Activated CD8-positive, alpha-beta T cell treated with anti-CD3 and anti-CD28 coated beads for 36 hours (primary cell): ENCODE data around the gene ZNFX1. TPM values are rescaled to one million over a fixed set of nuclear protein-coding genes. Genes with fewer than 3 reads are reported as not detected.
"Not testable (repeated sequence)": the region's sequence is repeated elsewhere in the genome, so short reads cannot be mapped to it uniquely, and the experiment has no call there.

ENCODE experiments used
- ATAC-seq: fragments of 200-7000 bp; cut with Tn5 transposase; one replicate; pipeline ENCODE4 v1.10.0; 2021; ENCODE audit warnings: mild to moderate bottlenecking, moderate library complexity
- CTCF ChIA-PET: fragments of 350-600 bp; sonication (Branson Sonifier 250); formaldehyde crosslinking; loops from one replicate; lab custom pipeline; 2021; ENCODE audit warnings: antibody characterized with exemption; lab: Charles Lee
- POLR2A ChIA-PET: fragments of 350-600 bp; sonication (Branson Sonifier 250); formaldehyde crosslinking; loops from one replicate; lab custom pipeline; 2021; ENCODE audit warnings: antibody characterized with exemption; lab: Charles Lee
- DNase-seq: peaks from one replicate; pipeline ENCODE4 v3.0.0-alpha.2; 2020
- H3K27ac Mint-ChIP-seq: one replicate; pipeline ENCODE4 v1.8.0; 2021; ENCODE audit warnings: mild to moderate bottlenecking, mixed read lengths
- H3K27me3 Mint-ChIP-seq: one replicate; pipeline ENCODE4 v1.8.0; 2021; ENCODE audit warnings: mixed read lengths
- H3K36me3 Mint-ChIP-seq: one replicate; pipeline ENCODE4 v1.8.0; 2021; ENCODE audit warnings: low read depth, mixed read lengths
- H3K4me1 Mint-ChIP-seq: one replicate; pipeline ENCODE4 v1.8.0; 2021; ENCODE audit warnings: low read depth, mixed read lengths
- H3K4me3 Mint-ChIP-seq: one replicate; pipeline ENCODE4 v1.8.0; 2021; ENCODE audit warnings: mild to moderate bottlenecking, moderate library complexity, mixed read lengths
- H3K9me3 Mint-ChIP-seq: one replicate; pipeline ENCODE4 v1.8.0; 2021; ENCODE audit warnings: mixed read lengths
- CTCF ChIP-seq: fragments of 200-600 bp; IDR thresholded peaks from one replicate; pipeline ENCODE4 v1.8.0; 2022; ENCODE audit warnings: antibody characterized with exemption, mild to moderate bottlenecking
- intact Hi-C: fragments of 100-400 bp; cut with micrococcal nuclease; formaldehyde crosslinking; loops from one replicate; pipeline ENCODE4 v1.10.0; 2022
- total RNA-seq, 2 experiments: library from RNA; stranded (reverse); gene quantifications; one replicate each; pipeline ENCODE4 v1.2.3, GENCODE V29; 2021

ZNFX1 gene
- total RNA-seq, 2 experiments from 2014 or later: 27.4 to 27.7 TPM

GRCh38 chr20:49297605-49298530 is 20.0 kb upstream of the ZNFX1 start:
- no peak overlapping the region for H3K4me3 Mint-ChIP-seq
- DNase-seq: peak; percentile 42
- ChIA-PET POLR2A (interaction anchor here (0.8 to 2.2 kb wide), 6 partner anchors 7 to 296 kb away, joined by 3 to 11 read pairs (median 4); no protein-coding TSS in a partner anchor), CTCF (no interaction called here)
- H3K27me3 Mint-ChIP-seq: no peaks in the 10 kb centered on the region
- H3K9me3 Mint-ChIP-seq: peaks cover 4% of the 10 kb centered on the region
- H3K27ac Mint-ChIP-seq: peak overlapping the region; percentile 79
- peaks cover 35% of the 10 kb centered on the region for H3K36me3 Mint-ChIP-seq
- intact Hi-C loops: no loop called here
- peaks cover 17% of the 10 kb centered on the region for H3K4me1 Mint-ChIP-seq
- TF ChIP-seq CTCF: no peak
- ATAC-seq: peak; percentile 80

GRCh38 chr20:49294002-49294654 is 16.3 kb upstream of the ZNFX1 start:
- H3K4me1 Mint-ChIP-seq: peaks cover 14% of the 10 kb centered on the region
- CTCF ChIA-PET, H3K9me3 Mint-ChIP-seq, H3K4me3 Mint-ChIP-seq, DNase-seq, H3K27ac Mint-ChIP-seq, intact Hi-C loops, H3K27me3 Mint-ChIP-seq, ATAC-seq: not testable (repeated sequence)
- peaks cover 58% of the 10 kb centered on the region for H3K36me3 Mint-ChIP-seq
- POLR2A ChIA-PET: interaction anchor here (0.7 to 2.8 kb wide), 2 partner anchors 9 to 12 kb away, joined by 4 to 14 read pairs; no protein-coding TSS in a partner anchor

GRCh38 chr20:49293122-49293521 is 15.3 kb upstream of the ZNFX1 start:
- ChIA-PET CTCF (no interaction called here), POLR2A (interaction anchor here (1.2 to 7.1 kb wide), 3 partner anchors 10 to 19 kb away, joined by 3 to 148 read pairs (median 4); partner anchors contain the start of gene ZNFX1)
- peaks cover 67% of the 10 kb centered on the region for H3K36me3 Mint-ChIP-seq
- no peak for DNase-seq
- H3K4me1 Mint-ChIP-seq: peaks cover 14% of the 10 kb centered on the region
- ATAC-seq: no peak
- H3K9me3 Mint-ChIP-seq: peaks cover 4% of the 10 kb centered on the region
- intact Hi-C loops: no loop called here
- TF ChIP-seq CTCF: no peak
- no peaks in the 10 kb centered on the region for H3K27me3 Mint-ChIP-seq
- no peak overlapping the region for H3K4me3 Mint-ChIP-seq
- no peak overlapping the region for H3K27ac Mint-ChIP-seq

- no peak for TF ChIP-seq CTCF
- peaks cover 72% of the 10 kb centered on the region for H3K36me3 Mint-ChIP-seq
- ChIA-PET CTCF (interaction anchor here (0.7 kb wide), 2 partner anchors 192 to 365 kb away, joined by 3 read pairs; no protein-coding TSS in a partner anchor), POLR2A (interaction anchor here (0.6 to 7.1 kb wide), 4 partner anchors 12 to 21 kb away, joined by 3 to 148 read pairs (median 4); partner anchors contain the start of gene ZNFX1)
- ATAC-seq (no peak), DNase-seq (no peak)
- peaks cover 7% of the 10 kb centered on the region for H3K9me3 Mint-ChIP-seq
- no peak overlapping the region for H3K4me3 Mint-ChIP-seq
- H3K27ac Mint-ChIP-seq: peak overlapping the region; percentile 11
- peaks cover 15% of the 10 kb centered on the region for H3K4me1 Mint-ChIP-seq
- H3K27me3 Mint-ChIP-seq: no peaks in the 10 kb centered on the region
- intact Hi-C loops: no loop called here
Observed at GRCh38 chr20:49292010-49292409, 14.2 kb upstream of the ZNFX1 start.

GRCh38 chr20:49291200-49291599 is 13.3 kb upstream of the ZNFX1 start:
- H3K27ac Mint-ChIP-seq: peak overlapping the region; percentile 5
- ATAC-seq (no peak), DNase-seq (no peak)
- H3K36me3 Mint-ChIP-seq: peaks cover 74% of the 10 kb centered on the region
- H3K9me3 Mint-ChIP-seq: peaks cover 15% of the 10 kb centered on the region
- intact Hi-C loops: no loop called here
- CTCF ChIA-PET: interaction anchor here (0.7 to 1.2 kb wide), 2 partner anchors 12 to 364 kb away, joined by 3 to 4 read pairs; no protein-coding TSS in a partner anchor
- no peak for TF ChIP-seq CTCF
- peaks cover 19% of the 10 kb centered on the region for H3K4me1 Mint-ChIP-seq
- no peaks in the 10 kb centered on the region for H3K27me3 Mint-ChIP-seq
- H3K4me3 Mint-ChIP-seq: no peak overlapping the region
- POLR2A ChIA-PET: interaction anchor here (0.8 to 7.1 kb wide), 5 partner anchors 7 to 37 kb away, joined by 3 to 148 read pairs (median 7); partner anchors contain the start of gene ZNFX1
